ENCODE results near the gene QRICH2. TPM values are rescaled to one million over a fixed set of nuclear protein-coding genes. Genes with fewer than 3 reads are reported as not detected.
A peak's percentile ranks its signal among the peaks of the same experiment; 100 is the strongest.
"Not testable (repeated sequence)": the region's sequence is repeated elsewhere in the genome, so short reads cannot be mapped to it uniquely, and the experiment has no call there.

Gene QRICH2
- total and polyA plus RNA-seq, 10 of the 15 experiments (the other 5 are each of a cell fraction or from before 2014, with no cell fraction given) = 0.04 to 0.72 (median 0.25) TPM

DNA sequence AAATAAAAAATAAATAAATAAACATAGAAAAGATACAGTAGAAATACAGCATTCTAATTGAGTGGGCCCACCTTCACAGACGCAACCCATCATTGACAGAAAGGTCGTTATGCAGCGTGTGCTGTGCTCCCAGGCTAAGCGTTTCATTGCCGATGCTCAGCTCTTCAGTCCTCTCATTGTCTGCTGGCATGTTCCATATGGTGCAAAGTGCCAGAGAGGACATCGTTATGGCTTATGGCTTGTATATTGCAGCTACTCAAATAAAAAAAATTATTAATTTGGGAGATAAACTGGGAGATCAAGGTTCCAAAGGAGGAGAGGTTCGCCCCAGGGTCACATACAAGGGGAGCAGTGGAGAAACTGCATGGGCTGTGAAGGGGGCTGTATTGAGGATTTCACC is 54.2 kb downstream of the QRICH2 start (continued):
- TF ChIP-seq RAD21 (IDR thresholded peaks at IDR 0.05; ENCODE audit: insufficient read depth, low read depth, low read length) = no peak
- no peak for TF ChIP-seq ATF3 (IDR thresholded peaks at IDR 0.05; ENCODE audit: borderline replicate concordance, extremely low read depth, low read depth, low read length)
- TF ChIP-seq WRNIP1 (IDR thresholded peaks at IDR 0.05; ENCODE audit: borderline replicate concordance, low read depth, low read length) = no peak
- TF ChIP-seq YBX1 (IDR thresholded peaks at IDR 0.05) = no peak
- no peak for TF ChIP-seq HDGF (IDR thresholded peaks at IDR 0.05)
- no peak for TF ChIP-seq NFYB (IDR thresholded peaks at IDR 0.05; ENCODE audit: insufficient read depth, low read depth, low read length)
- no peak for TF ChIP-seq TAF1 (IDR thresholded peaks at IDR 0.05; ENCODE audit: borderline replicate concordance, low read depth, low read length)
- TF ChIP-seq, protein P1, sequence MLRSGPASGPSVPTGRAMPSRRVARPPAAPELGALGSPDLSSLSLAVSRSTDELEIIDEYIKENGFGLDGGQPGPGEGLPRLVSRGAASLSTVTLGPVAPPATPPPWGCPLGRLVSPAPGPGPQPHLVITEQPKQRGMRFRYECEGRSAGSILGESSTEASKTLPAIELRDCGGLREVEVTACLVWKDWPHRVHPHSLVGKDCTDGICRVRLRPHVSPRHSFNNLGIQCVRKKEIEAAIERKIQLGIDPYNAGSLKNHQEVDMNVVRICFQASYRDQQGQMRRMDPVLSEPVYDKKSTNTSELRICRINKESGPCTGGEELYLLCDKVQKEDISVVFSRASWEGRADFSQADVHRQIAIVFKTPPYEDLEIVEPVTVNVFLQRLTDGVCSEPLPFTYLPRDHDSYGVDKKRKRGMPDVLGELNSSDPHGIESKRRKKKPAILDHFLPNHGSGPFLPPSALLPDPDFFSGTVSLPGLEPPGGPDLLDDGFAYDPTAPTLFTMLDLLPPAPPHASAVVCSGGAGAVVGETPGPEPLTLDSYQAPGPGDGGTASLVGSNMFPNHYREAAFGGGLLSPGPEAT (IDR thresholded peaks at IDR 0.05; ENCODE audit: low read depth) = no peak

DNA sequence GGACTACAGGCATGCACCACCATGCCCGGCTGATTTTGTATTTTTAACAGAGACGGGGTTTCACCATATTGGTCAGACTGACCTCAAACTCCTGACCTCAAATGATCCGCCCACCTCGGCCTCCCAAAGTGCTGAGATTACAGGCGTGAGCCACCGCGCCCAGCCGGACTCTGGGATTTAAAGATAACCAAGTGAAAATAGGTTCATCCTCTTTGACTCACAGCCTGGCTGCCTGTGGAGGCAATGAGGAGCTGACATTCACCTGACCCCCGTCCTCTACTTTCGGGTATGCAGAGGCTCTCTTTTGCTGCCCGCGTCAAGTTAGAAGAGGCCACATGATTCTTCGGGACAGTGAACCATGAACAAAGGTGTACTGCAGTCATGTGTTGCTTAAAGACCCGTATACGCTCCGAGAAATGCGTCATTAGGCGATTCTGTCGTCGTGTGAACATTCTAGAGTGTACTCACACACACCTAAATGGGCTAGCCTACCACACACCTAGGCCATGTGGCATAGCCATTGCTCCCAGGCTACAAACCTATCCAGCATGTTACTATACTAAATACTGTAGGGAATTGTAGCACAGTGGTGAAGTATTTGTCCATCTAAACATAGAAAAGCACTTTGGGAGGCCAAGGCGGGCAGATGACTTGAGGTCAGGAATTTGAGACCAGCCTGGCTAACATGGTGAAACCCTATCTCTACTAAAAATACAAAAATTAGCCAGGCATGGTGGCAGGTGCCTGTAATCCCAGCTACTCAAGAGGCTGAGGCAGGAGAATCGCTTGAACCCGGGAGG is 54.9 kb downstream of the QRICH2 start:
- H3K9me3 ChIP-seq (replicated peaks; ENCODE audit: control insufficient read depth, insufficient read depth, low read length); FAIRE-seq; H4K20me1 ChIP-seq (ENCODE audit: control insufficient read depth, insufficient read depth); H3K36me3 ChIP-seq (ENCODE audit: control insufficient read depth in 2 of 2, insufficient read depth in 2 of 2, low read length in 1 of 2); H2AFZ ChIP-seq (ENCODE audit: control insufficient read depth, low read depth, low read length); H3K79me2 ChIP-seq (ENCODE audit: control insufficient read depth, insufficient read depth, low read length); H3K27me3 ChIP-seq (replicated peaks in 1 of 2; ENCODE audit: control insufficient read depth in 2 of 2, insufficient read depth in 2 of 2, low read length in 1 of 2); DNase-seq (ENCODE audit: low read depth, low spot score); BruUV-seq (replicated peaks): not testable (repeated sequence)
- Histone ChIP-seq H3K4me3 (peak overlapping the region; percentile 46; the same call in 1 of the 2 replicates), H3K4me1 (ENCODE audit: control insufficient read depth, insufficient read depth, low read length) (peaks cover 25% of the 10 kb centered on the region), H3K27ac (ENCODE audit: control insufficient read depth, insufficient read depth) (peak overlapping the region; percentile 70), H3K4me2 (ENCODE audit: control insufficient read depth, insufficient read depth) (peak overlapping the region; percentile 80), H3K9ac (ENCODE audit: control insufficient read depth, insufficient read depth, low read length) (peak overlapping the region; percentile 45; the same call in 1 of the 2 replicates)
- ChIA-PET RAD21 (ENCODE audit: unreplicated experiment) (interaction anchor here (0.7 to 1.3 kb wide), 2 partner anchors 10 to 13 kb away, joined by 3 read pairs; no protein-coding TSS in a partner anchor), SMC1A (ENCODE audit: uncharacterized antibody, unreplicated experiment) (interaction anchor here (1.6 to 13.9 kb wide), 4 partner anchors 8 to 69 kb away, joined by 3 to 226 read pairs (median 11); partner anchors contain the start of gene UBALD2), CTCF (interaction anchor here (1.8 kb wide), 1 partner anchor 10 kb away, joined by 7 read pairs; no protein-coding TSS in a partner anchor), POLR2A (interaction anchor here (1.9 to 16.9 kb wide), 2 partner anchors 13 to 61 kb away, joined by 6 to 341 read pairs; partner anchors contain the start of gene UBALD2)
- in situ Hi-C loops (cut with MboI) = loop anchor here (25.0 kb wide), 2 partner anchors 1209 to 1909 kb away; partner anchors contain the start of gene SYNGR2
- ATAC-seq = peak; percentile 61
- intact Hi-C loops (cut with micrococcal nuclease; ENCODE audit: unreplicated experiment) = loop anchor here (1.0 kb wide), 1 partner anchor 10 kb away; no protein-coding TSS in a partner anchor
- WGBS (ENCODE audit: insufficient coverage, insufficient replicate concordance, low lambda C conversion rate, missing lambda C conversion rate) = 64% methylated on average over 23 of the region's 23 CpGs
- TF ChIP-seq ZNF217 (IDR thresholded peaks at IDR 0.05) (0 out of 2 replicates have a peak, but pooled peaks have one; percentile 23), NR2F1 (conservative IDR thresholded peaks at IDR 0.05) (peak; percentile 55; the same call in 1 of the 2 replicates), IKZF1 (conservative IDR thresholded peaks at IDR 0.05) (peak; percentile 14), KLF5 (IDR thresholded peaks at IDR 0.05; ENCODE audit: partially characterized antibody) (peak; percentile 22), IKZF2 (IDR thresholded peaks at IDR 0.05) (peak; percentile 15 to 19; a peak in 2 of 4 replicates), NFIC (IDR thresholded peaks at IDR 0.05; ENCODE audit: low read depth, low read length) (0 out of 2 replicates have a peak, but pooled peaks have one; percentile 10), RUNX3 (IDR thresholded peaks at IDR 0.05; ENCODE audit: low read length) (peak; percentile 75), ZBTB33 (IDR thresholded peaks at IDR 0.05) (peak; percentile 80; the same call in 1 of the 2 replicates), HDGF (IDR thresholded peaks at IDR 0.05) (peak; percentile 2; the same call in 1 of the 2 replicates), SMARCA5 (IDR thresholded peaks at IDR 0.05) (0 out of 2 replicates have a peak, but pooled peaks have one; percentile 49), PAX5 (IDR thresholded peaks at IDR 0.05; ENCODE audit: borderline replicate concordance, low read depth, low read length) (peak; percentile 44; the same call in 1 of the 2 replicates)
